GDM1 (cell line): ENCODE measurements around the gene BRD2.

Experiments used
- DNase-seq: peaks from one replicate; lab custom pipeline; 2025; lab: John Stamatoyannopoulos, UW

The BRD2 gene

DNA sequence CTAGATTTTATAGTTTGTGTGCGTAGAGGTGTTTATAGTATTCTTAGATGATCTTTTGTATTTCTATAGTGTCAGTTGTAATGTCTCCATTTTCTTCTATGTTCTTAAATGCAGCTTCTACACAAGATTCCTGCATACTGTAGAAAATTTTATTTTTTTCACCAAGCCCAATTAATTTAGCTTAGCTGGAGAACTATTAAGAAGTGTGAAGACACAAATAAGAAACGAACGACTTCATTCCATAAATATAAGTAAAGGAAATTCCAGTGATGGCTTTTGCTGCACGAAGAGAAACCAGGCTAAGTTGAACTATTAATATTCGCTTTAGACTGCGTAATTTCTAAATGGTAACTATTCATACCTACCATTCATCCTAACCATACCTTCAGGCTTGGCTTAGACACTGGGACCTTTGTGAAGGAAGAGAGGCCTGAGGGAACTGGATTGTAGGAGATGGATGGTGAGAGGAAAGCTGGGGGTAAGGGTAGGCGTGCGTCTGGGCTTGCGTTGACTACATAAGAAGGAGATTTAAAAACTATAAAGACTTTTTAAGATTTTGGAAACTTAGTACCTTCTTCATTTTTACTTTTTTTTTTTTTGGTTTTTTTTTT, 25.1 kb downstream of the BRD2 start:
- DNase-seq = no peak

DNA sequence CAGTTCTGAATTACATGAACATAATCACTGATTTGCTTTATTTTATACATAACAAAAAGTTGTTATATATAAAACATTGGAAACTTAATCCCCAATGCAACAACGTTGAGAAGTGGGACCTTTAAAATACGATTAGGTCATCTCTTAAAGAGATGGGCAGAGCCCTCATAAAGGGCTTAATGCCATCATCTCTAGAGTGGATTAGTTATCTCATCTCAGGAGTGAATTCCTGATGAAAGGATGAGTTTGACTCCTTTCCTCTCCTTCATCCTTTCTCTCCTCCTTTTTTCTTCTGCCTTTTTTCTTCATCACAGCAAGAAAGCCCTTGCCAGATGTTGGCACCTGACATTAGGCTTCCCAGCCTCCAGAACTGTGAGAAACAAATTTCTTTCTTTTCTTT, 27.1 kb downstream of the BRD2 start:
- no peak for DNase-seq

DNA sequence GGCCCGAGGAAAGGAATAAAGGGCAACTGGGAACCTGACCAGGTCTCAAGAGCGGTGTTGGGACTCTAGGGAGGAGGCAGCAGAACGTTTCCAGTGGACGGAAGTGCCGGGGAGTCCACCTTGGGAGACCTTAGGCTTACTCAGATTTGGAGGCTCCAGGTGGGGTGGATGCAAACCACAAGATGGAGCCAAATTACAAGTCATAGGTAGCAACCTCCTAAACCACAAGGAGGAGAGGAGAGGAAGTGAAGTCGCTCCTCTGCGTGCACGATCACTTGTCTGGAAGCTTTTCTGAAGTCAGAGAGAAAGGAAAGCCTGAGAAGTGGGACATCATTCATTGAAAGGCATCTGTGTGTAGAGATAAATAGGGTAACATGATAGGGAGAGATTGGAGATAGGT, 31.7 kb downstream of the BRD2 start:
- DNase-seq = peak; percentile 17

DNA sequence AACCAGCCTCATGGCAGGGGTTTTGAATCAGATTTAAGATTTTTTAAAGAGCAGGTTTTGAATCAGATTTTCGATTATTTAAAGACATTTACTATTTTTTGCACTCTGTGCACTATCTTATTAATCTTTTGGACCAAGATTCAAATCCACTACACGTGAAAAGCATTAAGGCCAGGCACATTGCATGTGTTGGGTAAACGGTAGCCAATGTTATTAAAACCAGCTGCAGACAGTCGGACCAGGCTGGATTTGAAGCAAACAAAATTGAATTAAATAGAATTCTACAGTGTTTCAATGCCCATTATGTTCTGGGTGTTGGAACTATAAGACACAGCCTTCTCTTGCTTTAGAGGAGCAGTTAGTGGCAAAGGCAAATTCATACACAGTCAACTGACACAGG, 33.3 kb downstream of the BRD2 start:
- DNase-seq = no peak

DNA sequence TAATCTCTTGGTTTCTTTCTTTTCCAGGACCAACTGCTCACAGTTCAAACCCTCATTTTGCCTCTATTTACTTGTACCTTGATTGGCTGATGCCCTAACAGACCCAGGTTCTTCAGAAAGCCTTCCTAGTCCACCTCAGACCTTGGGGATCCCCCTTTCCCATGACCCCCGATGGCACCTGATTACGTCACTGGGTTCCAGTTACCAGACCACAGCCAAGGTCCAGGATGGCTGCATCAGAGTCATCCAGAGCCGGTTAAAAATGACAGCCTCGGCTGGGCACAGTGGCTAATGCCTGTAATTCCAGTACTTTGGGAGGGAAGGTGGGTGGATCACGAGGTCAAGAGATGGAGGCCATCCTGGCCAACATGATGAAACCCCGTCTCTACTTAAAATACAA, 36.5 kb downstream of the BRD2 start:
- DNase-seq = no peak

DNA sequence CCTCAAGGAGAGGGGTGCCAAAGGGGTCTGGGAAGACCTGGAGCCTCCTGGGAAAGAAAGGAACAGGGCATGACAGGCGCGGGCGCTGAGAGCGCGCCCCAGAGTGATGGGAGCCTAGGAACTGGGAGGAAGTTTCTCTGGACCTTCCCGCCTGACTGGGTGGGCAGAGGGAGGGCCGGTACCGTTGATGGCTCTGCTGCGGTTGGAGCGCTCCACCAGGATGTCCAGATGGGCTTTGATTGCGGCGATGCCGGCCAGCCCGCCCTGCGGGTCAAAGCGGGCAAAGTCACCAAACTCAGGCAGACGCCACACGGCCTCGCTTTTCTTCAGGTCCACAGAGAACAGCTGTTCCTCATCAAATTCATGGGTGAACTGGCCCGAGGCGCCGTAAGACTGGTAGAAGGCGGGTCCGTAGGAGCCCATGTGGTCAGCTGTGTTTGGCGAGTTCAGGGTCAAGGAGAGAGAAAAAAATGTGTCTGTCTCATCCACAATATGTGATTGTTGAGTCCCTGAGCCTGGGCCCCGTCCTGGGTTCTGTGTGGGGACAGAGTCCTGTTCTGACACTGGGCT, 39.5 kb downstream of the BRD2 start:
- no peak for DNase-seq

DNA sequence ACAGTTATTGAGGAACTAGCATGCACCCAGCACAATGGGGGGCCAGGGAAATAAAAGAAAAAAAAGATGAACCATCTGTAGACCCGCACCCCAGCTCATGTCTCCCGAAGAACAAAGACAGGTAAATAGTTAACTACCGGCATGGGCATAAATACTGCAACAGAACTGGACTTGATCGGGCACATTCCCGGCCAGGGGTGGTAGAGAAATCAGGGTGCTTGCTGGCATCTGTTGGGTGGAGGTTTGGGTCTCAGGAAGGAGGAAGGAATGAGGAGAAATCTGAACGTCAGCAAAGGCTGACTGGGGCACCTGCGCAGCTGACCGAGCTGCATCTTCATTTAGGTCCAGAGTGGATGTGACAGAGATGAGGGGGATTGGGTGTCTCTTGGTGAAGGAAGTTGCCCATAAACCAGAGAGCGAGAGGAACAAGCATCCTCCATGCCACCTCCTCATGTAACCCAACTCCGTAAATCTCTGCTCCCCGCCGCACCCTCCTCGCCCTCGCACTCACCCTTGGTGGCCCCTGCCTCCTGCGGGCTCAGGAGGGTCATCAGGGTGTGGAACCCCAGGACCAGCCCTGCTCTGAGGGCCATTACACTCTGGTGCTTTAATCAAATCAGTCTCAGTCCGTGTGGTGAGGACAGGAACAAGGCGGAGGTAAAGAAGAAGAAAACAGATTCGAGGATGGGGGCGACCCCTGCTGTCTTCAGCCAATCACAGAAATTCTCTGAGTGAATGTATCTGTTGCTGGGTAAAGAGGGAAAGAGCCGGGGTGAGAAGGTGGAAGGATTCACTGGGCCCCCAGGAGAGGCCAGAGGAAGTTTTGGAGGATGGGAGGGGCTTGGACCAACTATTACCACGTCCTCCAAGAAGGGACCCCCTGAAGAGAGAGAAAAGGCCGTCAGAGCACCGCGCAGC, 40.8 kb downstream of the BRD2 start, which contains the start of gene HLA-DOA:
TSS of gene HLA-DOA (minus strand) at position 648 of the 918 bp plus-strand sequence.
- DNase-seq = peak; percentile 27

DNA sequence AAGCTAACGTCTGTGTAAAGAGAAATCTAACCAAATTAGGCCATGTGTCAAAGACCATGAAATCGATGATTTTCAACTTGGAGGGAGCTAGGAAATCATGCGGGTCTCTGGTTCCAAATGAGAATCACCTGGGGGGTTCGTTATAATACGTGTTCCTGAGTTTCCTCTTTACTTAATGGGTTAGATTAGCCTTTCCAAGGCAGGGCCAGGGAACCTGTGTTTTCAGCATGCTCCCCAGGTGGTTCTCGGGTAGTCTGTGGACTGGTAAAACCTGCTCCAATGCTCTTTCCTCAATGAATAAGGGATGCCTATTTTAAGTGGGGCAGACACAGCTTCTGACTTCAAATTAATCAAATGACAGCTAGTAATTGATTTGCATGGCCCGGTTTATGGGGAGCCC, 42.0 kb downstream of the BRD2 start:
- no peak for DNase-seq

DNA sequence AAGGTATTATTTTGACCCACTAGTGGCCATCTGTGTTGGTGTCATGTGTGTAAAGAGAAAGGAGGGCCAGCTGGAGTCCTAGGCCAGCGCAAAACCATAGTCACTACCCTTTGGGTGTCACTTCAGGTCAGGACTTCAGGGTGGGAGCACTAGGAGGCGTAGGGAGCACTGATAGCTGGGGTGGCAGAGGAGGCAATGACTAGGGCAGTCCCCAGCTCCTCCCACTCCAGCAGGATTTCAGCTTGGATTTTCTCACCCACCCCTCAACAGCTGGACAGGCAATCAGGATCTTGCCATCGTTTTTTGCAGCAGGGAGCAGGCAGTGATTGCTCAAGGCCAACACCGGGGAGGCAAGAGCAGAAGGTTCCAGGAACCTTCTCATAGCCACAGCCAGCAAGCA, 45.2 kb downstream of the BRD2 start:
- DNase-seq = no peak

DNA sequence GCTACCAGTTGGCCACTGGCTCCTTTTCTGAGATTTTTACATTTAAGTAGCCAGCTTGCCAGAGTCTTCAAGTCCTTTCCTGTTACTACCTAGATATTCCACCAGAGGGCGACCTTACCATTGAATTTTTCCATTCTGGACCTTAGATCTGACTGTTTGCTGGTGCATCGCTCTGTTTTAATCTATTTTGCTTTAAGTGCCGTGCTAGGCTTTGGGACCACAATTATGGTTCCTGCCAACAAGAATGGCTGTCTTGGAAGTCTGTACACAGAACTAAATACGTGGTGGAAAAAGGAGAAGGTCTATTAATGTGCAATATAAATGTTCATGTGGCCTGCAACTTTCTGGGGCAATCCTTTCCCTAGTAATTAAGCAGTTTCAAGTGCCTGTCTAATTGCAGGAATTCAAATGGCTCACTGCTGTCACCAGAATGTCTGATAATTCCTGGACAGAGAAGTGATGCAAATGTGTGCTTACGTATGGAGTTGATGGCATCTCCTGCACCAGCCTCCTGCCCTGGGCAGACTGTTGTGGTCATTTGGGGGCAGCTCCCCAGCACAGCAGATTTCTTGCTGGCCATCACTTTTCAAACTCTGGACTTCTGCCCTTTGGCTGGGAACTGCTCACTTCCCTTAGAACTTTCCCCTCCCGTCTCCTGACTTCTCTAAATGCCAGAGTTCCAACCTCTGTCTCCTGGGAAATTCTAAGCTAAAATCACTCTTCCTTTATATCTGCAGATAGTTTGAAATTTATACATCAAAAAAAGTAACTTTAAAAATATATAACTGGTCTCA, 46.6 kb downstream of the BRD2 start:
- peak; percentile 75 for DNase-seq

DNA sequence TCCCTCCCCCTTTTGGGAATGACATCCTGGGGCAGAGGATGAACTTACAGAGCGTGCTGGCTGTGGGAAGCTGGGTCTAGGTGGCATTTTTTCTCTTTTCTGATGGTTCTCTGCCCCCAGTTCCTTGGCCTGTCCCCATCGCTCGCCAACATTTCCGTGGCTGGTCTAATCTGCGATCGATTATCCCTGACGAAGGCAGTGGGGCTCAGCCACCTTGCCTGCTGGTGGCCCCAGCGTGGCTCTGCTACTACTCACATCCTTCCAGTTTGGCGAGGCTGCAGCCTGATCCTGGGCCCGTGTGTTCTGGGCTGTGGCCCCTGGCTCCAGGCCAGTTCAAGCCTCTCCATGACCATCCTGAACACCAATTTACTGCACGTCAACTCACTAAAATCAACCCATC, 47.4 kb downstream of the BRD2 start:
- no peak for DNase-seq

DNA sequence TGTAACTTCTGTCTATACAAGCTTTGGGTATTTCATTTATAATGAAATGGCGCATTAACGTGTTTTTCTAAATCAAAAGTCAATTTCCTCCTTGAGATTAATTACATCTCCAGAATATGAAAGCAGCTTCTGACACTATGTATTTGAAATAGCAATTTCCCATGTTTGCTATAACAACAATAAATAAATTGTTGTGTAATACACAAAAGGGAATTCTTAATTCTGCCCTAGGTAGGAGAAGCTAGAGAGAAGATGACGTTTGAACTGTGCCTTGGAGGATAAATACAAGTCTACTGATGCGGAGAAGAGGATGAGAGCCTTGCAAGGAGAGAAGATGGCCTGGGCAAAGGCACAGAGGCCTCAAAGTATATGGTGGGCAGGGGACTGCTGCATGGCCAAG, 48.6 kb downstream of the BRD2 start:
- no peak for DNase-seq

DNA sequence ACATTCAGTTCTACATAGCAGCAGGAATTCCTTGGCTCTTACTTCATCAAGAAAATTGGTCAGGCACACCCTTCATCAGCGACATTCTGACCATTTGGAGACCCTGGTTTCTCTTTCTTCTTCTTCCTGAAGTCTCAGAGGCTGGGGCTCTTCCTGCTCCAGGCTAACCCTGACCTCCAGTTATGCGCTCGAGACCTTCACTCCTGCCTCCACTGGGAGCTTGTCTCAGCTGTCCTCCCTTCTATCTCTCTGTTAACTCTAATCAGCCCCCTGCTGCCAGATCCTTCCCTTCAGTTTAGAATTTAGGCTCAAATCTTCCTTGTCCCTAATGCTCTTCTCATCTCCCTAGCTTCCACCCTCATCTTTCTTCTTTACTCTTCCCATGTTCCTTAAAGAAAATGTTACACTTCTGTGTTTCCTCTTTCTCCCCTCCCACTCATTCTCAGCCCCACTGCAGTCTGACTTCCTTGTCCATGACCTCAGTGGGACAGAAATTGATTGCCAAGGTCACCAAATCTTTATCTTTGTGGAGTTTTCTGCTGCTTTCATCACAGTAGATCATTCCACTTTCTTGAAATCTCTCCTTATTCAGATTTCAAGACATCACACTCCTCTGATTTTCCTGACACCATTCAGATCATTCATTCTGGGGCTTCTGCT, 49.4 kb downstream of the BRD2 start:
- DNase-seq = no peak

DNA sequence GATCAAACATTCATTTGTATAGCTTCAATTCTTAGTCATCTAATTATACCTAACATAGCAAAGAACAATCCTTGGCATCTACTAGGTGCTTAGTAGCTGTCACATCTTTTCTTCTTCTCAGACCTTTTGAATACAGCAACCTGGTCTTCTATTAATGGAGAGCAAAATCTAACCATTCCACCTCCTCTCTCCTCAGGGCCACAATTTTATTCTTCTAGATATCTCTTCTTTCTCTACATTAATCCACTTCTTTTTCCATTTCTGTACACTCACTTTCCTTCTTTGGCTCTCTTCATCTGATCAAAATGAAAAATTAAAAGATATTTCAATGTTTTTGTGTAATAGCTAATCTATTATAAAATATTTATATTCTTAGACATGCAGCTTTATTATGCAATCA, 50.0 kb downstream of the BRD2 start:
- DNase-seq = no peak

DNA sequence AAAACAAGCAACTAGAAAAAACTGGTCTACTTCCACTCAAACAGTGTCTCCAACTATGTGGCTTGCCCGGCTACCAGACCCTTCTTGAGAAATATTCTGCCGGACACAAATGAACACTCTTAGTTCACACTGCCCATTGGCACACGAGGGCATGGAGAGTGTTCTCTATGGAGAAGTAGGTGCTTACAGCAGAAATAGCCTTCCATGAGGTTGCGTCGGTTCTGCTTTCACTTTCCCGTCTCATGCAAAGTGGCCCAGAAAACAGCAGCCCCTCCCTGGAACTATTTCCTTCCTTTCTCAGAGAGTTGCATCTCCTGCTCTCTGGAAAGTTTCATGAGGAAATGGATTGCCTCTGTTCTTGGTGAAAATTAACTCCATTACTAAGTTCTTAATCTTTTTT, 50.5 kb downstream of the BRD2 start:
- DNase-seq = peak; percentile 79

DNA sequence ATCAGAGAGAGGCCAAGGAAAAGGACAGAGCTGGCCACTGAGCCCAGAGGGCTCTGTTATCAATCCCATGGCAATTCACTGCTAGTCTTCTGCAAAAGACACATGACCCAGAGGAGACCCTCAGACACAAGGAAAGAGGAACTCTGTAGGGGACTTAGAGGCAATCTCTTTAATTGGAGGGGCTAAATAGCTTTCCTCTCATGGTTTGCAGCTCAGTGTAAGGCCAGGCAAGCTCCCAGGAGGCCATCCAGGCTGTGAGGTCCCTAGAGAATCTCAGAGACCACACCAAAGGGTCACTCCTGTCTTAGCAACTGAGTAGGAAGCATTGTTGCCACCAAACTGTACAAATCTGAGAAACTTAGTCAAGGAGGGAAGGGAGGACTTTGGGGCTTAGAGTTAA, 51.0 kb downstream of the BRD2 start:
- no peak for DNase-seq

DNA sequence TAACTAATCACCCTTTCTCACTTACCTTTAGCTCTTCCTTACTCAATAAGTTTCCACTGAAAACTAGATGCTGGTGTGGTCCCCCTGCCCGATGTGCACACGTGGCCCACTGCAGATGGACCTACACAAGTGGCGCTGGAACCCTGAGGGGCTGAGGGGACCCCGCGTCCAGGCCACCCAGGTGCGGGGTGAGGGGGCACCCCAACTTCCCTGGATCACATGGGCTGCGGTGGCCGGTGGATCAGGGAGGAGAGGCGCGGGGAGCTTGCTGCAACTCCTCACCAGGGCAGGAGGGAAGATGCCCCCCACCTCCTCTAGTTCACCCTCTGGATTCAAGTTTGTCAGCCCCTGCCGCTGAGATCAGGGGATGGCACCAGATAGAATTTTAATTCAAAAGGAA, 53.5 kb downstream of the BRD2 start:
- DNase-seq = no peak

DNA sequence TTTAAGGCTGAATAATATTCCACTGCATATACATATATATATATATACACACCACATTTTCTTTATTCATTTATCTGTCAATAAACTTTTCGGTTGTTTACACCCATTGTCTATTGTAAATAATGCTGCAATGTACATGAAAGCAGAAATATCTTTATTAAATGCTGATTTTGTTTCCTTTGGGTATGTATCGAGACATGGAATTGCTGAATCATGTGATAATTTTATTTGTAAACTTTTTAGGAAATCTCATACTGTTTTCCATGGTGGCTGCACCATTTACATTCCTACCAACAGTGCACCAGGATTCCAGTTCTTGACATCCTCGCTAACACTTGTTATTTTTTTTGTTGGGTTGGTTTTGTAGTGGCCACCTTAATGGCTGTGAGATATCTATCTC, 55.1 kb downstream of the BRD2 start:
- no peak for DNase-seq

DNA sequence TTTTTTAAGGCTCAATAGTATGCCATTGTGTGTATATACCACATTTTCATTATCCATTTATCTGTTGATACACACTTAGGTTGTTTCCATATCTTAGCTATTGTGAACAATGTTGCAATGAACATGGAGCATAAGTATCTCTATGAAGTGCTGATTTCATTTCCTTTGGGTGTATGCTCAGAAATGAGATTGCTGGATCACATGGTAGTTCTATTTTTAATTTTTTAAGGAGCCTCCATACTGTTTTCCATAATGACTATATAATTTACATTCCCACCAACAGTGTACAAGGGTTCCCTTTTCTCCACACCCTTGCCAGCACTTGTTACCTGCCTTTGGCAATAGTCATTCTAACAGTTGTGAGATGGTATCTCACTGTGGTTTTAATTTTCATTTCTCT, 56.1 kb downstream of the BRD2 start:
- no peak for DNase-seq

DNA sequence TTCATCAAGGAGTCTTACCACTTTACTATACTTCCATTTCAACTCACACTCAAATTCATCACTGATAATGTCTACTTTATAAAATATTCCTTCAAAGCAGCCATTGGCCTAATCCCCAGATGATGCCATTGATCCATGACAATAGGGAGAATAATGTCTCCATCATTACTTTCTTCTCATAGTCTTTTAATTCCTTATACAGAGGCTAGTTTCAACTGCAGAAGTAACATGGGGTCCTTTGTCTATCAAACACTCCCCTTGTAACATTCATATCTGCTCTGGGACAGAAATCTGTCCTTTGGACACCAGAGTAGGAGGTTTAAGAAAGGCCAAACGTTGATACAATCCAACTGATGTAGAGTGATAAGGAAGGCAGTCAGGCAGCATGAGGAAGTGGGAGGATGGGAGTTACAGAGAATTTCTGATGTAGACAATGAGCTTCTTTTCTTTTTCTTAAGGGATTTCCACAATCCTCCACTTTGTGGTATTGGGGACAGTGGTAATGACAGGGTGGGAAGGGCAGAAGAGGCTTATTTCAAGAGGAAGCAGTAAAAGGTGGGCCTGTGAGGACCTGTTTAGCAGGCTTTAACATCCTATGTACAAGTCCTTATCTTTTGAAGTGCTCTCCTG, 59.9 kb downstream of the BRD2 start:
- peak; percentile 11 for DNase-seq
